HepG2 (cell line): Measurements from ENCODE around the gene RRAD. TPM values are rescaled to one million over a fixed set of nuclear protein-coding genes. Genes with fewer than 3 reads are reported as not detected.
A peak's percentile ranks its signal among the peaks of the same experiment; 100 is the strongest.

Experiments used
- ERF ChIP-seq: IDR thresholded peaks from 2 replicates; pipeline ENCODE4 v1.6.1; 2018; ENCODE audit warnings: missing biosample characterization, missing genetic modification reagents
- ETV5 ChIP-seq: IDR thresholded peaks from 2 replicates; pipeline ENCODE4 v1.6.1; 2018; ENCODE audit warnings: missing biosample characterization, missing genetic modification reagents, inconsistent platforms, borderline replicate concordance
- FOXA1 ChIP-seq, 2 experiments: fragments of 450-650 bp in 1 of 2; sonication (generic) in 1 of 2; formaldehyde crosslinking in 1 of 2; IDR thresholded peaks; 2 replicates each; pipeline versions ENCODE4 v1.4.0 to v1.6.1; 2016 to 2020; ENCODE audit warnings: missing genetic modification reagents in 1 of 2
- MED1 ChIP-seq: sonication (generic); formaldehyde crosslinking; IDR thresholded peaks from 2 replicates; pipeline ENCODE4 v1.4.0; 2020; ENCODE audit warnings: missing genetic modification reagents
- NFIB ChIP-seq: sonication (generic); formaldehyde crosslinking; IDR thresholded peaks from 2 replicates; pipeline ENCODE4 v1.9.0; 2021; ENCODE audit warnings: missing genetic modification reagents, mild to moderate bottlenecking, borderline replicate concordance
- RELA ChIP-seq: sonication (generic); formaldehyde crosslinking; IDR thresholded peaks from 2 replicates; pipeline ENCODE4 v1.4.0; 2020; ENCODE audit warnings: missing genetic modification reagents
- SAP130 ChIP-seq: IDR thresholded peaks from 2 replicates; pipeline ENCODE4 v1.6.1; 2016; ENCODE audit warnings: low read depth
- SOX13 ChIP-seq, 3 experiments: fragments of 450-650 bp in 1 of 3; sonication (generic) in 1 of 3; formaldehyde crosslinking in 1 of 3; IDR thresholded peaks in 2 of 3; conservative IDR thresholded peaks in 1 of 3; 2 replicates each; pipeline versions ENCODE4 v1.5.0 to v1.6.1; 2016 to 2020; ENCODE audit warnings: antibody characterized with exemption in 1 of 3, mild to moderate bottlenecking in 1 of 3, missing compliant biosample characterization in 1 of 3, missing genetic modification reagents in 1 of 3, moderate library complexity in 1 of 3
- SP140L ChIP-seq: sonication (generic); formaldehyde crosslinking; IDR thresholded peaks from 2 replicates; pipeline ENCODE4 v1.4.0; 2020; ENCODE audit warnings: missing genetic modification reagents, borderline replicate concordance
- SPEN ChIP-seq: sonication (generic); formaldehyde crosslinking; IDR thresholded peaks from 2 replicates; pipeline ENCODE4 v1.5.1; 2020; ENCODE audit warnings: low read depth, mild to moderate bottlenecking, missing genetic modification reagents
- TEAD3 ChIP-seq: optimal IDR thresholded peaks from 2 replicates; pipeline ENCODE3; 2016; ENCODE audit warnings: borderline replicate concordance
- ZFY ChIP-seq: sonication (generic); formaldehyde crosslinking; IDR thresholded peaks from 2 replicates; pipeline ENCODE4 v1.4.0; 2020; ENCODE audit warnings: missing genetic modification reagents
- ZNF350 ChIP-seq: sonication (generic); formaldehyde crosslinking; IDR thresholded peaks from 2 replicates; pipeline ENCODE4 v1.4.0; 2020; ENCODE audit warnings: mild to moderate bottlenecking, low read depth, missing genetic modification reagents, borderline replicate concordance
- ZNF431 ChIP-seq: sonication (generic); formaldehyde crosslinking; IDR thresholded peaks from 2 replicates; pipeline ENCODE4 v1.9.0; 2022; ENCODE audit warnings: missing genetic modification reagents, low read depth, mild to moderate bottlenecking, borderline replicate concordance
- ZNF530 ChIP-seq: sonication (generic); formaldehyde crosslinking; IDR thresholded peaks from 2 replicates; pipeline ENCODE4 v1.5.0; 2020; ENCODE audit warnings: low read depth, mild to moderate bottlenecking, missing genetic modification reagents
- ZNF773 ChIP-seq: sonication (generic); formaldehyde crosslinking; IDR thresholded peaks from 2 replicates; pipeline ENCODE4 v1.4.0; 2020; ENCODE audit warnings: missing genetic modification reagents, borderline replicate concordance
- ZNF891 ChIP-seq: sonication (generic); formaldehyde crosslinking; IDR thresholded peaks from 2 replicates; pipeline ENCODE4 v1.5.0; 2020; ENCODE audit warnings: mild to moderate bottlenecking, missing genetic modification reagents
- polyA plus RNA-seq, 8 experiments: library from polyadenylated mRNA; depleted of rRNA in 3 of 8; stranded (reverse) in 7 of 8; unstranded in 1 of 8; fragments of >200 nt; fragmentation: Illumina TruSeq in 4 of 8; extraction: Trizol in 4 of 8; gene quantifications; 2 replicates each; pipeline versions ENCODE4 v1.2.1 to v1.2.3, GENCODE V29; 2011 to 2016; ENCODE audit warnings: low read depth in 4 of 8, missing spikeins in 1 of 8, mixed read lengths in 1 of 8; ENCODE audit not compliant: insufficient read depth in 1 of 8
- total RNA-seq, 5 experiments: library from RNA; depleted of rRNA; stranded (reverse); fragments of >200 nt; fragmentation: Illumina TruSeq; extraction: Trizol; gene quantifications; 2 replicates each; pipeline ENCODE4 v1.2.3, GENCODE V29; 2016; ENCODE audit warnings: low read depth in 1 of 5
- TF ChIP-seq, protein P1 (sequence below): sonication (generic); formaldehyde crosslinking; IDR thresholded peaks from 2 replicates; pipeline ENCODE4 v1.5.1; 2020; ENCODE audit warnings: mild to moderate bottlenecking, moderate library complexity, missing genetic modification reagents
- TF ChIP-seq, protein P2 (sequence below): sonication (generic); formaldehyde crosslinking; IDR thresholded peaks from 2 replicates; pipeline ENCODE4 v1.5.1; 2020; ENCODE audit warnings: missing genetic modification reagents, mild to moderate bottlenecking, borderline replicate concordance
- TF ChIP-seq, protein P3 (sequence below): IDR thresholded peaks from 2 replicates; pipeline ENCODE4 v1.6.1; 2016; ENCODE audit warnings: low read depth
- TF ChIP-seq, protein P4 (sequence below): sonication (generic); formaldehyde crosslinking; IDR thresholded peaks from 2 replicates; pipeline ENCODE4 v1.4.0; 2020; ENCODE audit warnings: missing genetic modification reagents, borderline replicate concordance

The RRAD gene
- total and polyA plus RNA-seq, 2 of the 13 experiments (the other 11 are each of a cell fraction or from before 2014, with no cell fraction given): 0.80 to 1.1 TPM

DNA sequence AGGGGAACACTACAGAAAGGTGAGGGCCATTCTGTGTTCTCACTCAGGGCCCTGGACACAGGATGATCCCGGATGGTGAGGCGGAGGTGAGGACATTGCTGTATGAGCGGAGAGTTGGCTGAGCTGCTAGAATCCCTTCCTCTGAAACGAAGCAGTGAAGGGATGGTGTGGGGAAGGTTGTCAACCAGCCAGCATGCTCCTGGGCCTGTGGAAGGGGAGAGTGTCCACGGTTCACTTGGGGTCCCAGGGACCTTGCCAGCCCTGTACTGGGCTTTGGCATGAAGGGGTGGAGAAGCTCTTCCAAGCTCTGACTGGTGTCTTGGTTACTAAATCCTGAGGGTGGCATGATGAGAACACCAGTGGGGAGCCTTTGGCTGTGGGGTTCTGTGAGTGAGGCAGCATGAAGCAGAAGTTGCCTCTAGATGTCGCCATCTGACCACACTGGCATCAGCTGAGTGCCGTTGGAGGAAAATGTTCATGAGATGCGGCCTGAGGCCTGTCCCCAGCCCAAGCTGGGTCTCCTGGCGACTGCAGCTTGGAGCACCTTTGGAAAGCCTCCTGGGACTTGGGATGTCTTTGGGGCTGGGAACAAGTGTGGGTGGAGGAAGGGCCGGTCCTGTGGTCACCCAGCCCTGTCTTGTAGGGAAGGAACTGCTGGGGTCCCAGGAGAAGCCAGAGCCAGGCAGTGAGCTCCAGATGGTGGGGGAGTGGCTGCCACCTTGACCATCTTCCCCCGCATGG is 30.2 kb downstream of the RRAD start (continued):
- TF ChIP-seq, protein P1, sequence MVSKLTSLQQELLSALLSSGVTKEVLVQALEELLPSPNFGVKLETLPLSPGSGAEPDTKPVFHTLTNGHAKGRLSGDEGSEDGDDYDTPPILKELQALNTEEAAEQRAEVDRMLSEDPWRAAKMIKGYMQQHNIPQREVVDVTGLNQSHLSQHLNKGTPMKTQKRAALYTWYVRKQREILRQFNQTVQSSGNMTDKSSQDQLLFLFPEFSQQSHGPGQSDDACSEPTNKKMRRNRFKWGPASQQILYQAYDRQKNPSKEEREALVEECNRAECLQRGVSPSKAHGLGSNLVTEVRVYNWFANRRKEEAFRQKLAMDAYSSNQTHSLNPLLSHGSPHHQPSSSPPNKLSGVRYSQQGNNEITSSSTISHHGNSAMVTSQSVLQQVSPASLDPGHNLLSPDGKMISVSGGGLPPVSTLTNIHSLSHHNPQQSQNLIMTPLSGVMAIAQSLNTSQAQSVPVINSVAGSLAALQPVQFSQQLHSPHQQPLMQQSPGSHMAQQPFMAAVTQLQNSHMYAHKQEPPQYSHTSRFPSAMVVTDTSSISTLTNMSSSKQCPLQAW: peak; percentile 84
- TF ChIP-seq TEAD3 (CRISPR knock-in tag): peak; percentile 82
- TF ChIP-seq, protein P2, sequence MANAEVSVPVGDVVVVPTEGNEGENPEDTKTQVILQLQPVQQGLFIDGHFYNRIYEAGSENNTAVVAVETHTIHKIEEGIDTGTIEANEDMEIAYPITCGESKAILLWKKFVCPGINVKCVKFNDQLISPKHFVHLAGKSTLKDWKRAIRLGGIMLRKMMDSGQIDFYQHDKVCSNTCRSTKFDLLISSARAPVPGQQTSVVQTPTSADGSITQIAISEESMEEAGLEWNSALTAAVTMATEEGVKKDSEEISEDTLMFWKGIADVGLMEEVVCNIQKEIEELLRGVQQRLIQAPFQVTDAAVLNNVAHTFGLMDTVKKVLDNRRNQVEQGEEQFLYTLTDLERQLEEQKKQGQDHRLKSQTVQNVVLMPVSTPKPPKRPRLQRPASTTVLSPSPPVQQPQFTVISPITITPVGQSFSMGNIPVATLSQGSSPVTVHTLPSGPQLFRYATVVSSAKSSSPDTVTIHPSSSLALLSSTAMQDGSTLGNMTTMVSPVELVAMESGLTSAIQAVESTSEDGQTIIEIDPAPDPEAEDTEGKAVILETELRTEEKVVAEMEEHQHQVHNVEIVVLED: no peak
- peak; percentile 17; the same call in 1 of the 2 replicates for TF ChIP-seq ETV5 (CRISPR knock-in tag)
- no peak for TF ChIP-seq ZNF530 (CRISPR knock-in tag)
- peak; percentile 22; the same call in 1 of the 2 replicates for TF ChIP-seq MED1 (CRISPR knock-in tag)
- peak; percentile 60 for TF ChIP-seq SAP130 (CRISPR knock-in tag)
- TF ChIP-seq, protein P3, sequence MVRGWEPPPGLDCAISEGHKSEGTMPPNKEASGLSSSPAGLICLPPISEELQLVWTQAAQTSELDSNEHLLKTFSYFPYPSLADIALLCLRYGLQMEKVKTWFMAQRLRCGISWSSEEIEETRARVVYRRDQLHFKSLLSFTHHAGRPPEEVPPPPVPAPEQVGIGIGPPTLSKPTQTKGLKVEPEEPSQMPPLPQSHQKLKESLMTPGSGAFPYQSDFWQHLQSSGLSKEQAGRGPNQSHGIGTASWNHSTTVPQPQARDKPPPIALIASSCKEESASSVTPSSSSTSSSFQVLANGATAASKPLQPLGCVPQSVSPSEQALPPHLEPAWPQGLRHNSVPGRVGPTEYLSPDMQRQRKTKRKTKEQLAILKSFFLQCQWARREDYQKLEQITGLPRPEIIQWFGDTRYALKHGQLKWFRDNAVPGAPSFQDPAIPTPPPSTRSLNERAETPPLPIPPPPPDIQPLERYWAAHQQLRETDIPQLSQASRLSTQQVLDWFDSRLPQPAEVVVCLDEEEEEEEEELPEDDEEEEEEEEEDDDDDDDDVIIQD: peak; percentile 64; the same call in 1 of the 2 replicates
- TF ChIP-seq ZNF773: no peak
- TF ChIP-seq FOXA1 (IDR thresholded peaks at IDR 0.05): no peak
- 0 out of 2 replicates have a peak, but pooled peaks have one; percentile 15 for TF ChIP-seq FOXA1 (CRISPR knock-in tag; IDR thresholded peaks at IDR 0.05)
- no peak for TF ChIP-seq SOX13 (IDR thresholded peaks at IDR 0.05)
- TF ChIP-seq SOX13 (CRISPR knock-in tag; conservative IDR thresholded peaks at IDR 0.05 in 1 of 2, IDR thresholded peaks at IDR 0.05 in 1 of 2): peak in 1 of 2 experiments; percentile 20; a peak in 1 of 4 replicates
- peak; percentile 55; the same call in 1 of the 2 replicates for TF ChIP-seq ZNF350 (CRISPR knock-in tag)
- TF ChIP-seq ZNF431 (CRISPR knock-in tag): no peak
- TF ChIP-seq RELA: 0 out of 2 replicates have a peak, but pooled peaks have one; percentile 72
- 0 out of 2 replicates have a peak, but pooled peaks have one; percentile 48 for TF ChIP-seq SP140L
- peak; percentile 65; the same call in 1 of the 2 replicates for TF ChIP-seq SPEN (CRISPR knock-in tag)
- TF ChIP-seq NFIB (CRISPR knock-in tag): no peak; the same call in 1 of the 2 replicates
- TF ChIP-seq, protein P4, sequence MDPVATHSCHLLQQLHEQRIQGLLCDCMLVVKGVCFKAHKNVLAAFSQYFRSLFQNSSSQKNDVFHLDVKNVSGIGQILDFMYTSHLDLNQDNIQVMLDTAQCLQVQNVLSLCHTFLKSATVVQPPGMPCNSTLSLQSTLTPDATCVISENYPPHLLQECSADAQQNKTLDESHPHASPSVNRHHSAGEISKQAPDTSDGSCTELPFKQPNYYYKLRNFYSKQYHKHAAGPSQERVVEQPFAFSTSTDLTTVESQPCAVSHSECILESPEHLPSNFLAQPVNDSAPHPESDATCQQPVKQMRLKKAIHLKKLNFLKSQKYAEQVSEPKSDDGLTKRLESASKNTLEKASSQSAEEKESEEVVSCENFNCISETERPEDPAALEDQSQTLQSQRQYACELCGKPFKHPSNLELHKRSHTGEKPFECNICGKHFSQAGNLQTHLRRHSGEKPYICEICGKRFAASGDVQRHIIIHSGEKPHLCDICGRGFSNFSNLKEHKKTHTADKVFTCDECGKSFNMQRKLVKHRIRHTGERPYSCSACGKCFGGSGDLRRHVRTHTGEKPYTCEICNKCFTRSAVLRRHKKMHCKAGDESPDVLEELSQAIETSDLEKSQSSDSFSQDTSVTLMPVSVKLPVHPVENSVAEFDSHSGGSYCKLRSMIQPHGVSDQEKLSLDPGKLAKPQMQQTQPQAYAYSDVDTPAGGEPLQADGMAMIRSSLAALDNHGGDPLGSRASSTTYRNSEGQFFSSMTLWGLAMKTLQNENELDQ: peak; percentile 70; the same call in 1 of the 2 replicates
- peak; percentile 89 for TF ChIP-seq ERF
- TF ChIP-seq ZNF891: peak; percentile 74; the same call in 1 of the 2 replicates
- TF ChIP-seq ZFY (CRISPR knock-in tag): peak; percentile 41; the same call in 1 of the 2 replicates
